Stomach (tissue), 4 donors: Measurements from ENCODE around the gene ZBTB3.

Source experiments
- POLR2A ChIP-seq, 4 donors: fragments of 450-650 bp; IDR thresholded peaks; one replicate each; pipeline ENCODE4 v1.6.1; 2016; ENCODE audit warnings: antibody characterized with exemption in 4 of 4, control low read depth in 2 of 4, mild to moderate bottlenecking in 1 of 4, moderate library complexity in 1 of 4
- POLR2AphosphoS5 ChIP-seq, 3 donors: sonication (generic); formaldehyde crosslinking; IDR thresholded peaks; one replicate each; pipeline ENCODE4 v1.6.1; 2016; ENCODE audit warnings: antibody characterized with exemption in 3 of 3
- TF ChIP-seq, protein P1 (sequence below), 7 experiments: fragments of 450-650 bp in 4 of 7; fragments of 200-600 bp in 3 of 7; sonication (generic) in 3 of 7; IDR thresholded peaks; one replicate each; pipeline ENCODE4 v1.5.1; 2016 to 2019; ENCODE audit warnings: antibody characterized with exemption in 7 of 7, control low read depth in 2 of 7, mild to moderate bottlenecking in 1 of 7

DNA sequence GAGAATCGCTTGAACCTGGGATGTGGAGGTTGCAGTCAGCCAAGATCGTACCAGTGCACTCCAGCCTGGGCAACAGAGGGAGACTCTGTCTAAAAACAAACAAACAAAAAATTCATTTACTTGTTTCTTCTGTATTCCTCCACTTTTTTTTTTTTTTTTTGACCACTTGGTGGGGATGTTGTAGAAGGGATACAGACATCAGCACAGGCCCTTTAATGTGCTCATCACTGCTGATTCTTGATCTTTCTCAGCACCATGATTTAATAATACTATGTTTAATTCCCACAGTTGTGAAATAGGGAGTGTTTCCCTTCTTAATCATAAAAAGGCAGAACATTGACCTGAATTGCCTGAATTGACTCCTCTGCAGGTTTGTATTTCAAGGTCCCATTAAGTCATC lies 21.1 kb downstream of the ZBTB3 start:
- TF ChIP-seq, protein P1, sequence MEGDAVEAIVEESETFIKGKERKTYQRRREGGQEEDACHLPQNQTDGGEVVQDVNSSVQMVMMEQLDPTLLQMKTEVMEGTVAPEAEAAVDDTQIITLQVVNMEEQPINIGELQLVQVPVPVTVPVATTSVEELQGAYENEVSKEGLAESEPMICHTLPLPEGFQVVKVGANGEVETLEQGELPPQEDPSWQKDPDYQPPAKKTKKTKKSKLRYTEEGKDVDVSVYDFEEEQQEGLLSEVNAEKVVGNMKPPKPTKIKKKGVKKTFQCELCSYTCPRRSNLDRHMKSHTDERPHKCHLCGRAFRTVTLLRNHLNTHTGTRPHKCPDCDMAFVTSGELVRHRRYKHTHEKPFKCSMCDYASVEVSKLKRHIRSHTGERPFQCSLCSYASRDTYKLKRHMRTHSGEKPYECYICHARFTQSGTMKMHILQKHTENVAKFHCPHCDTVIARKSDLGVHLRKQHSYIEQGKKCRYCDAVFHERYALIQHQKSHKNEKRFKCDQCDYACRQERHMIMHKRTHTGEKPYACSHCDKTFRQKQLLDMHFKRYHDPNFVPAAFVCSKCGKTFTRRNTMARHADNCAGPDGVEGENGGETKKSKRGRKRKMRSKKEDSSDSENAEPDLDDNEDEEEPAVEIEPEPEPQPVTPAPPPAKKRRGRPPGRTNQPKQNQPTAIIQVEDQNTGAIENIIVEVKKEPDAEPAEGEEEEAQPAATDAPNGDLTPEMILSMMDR (IDR thresholded peaks at IDR 0.05) = no peak
- TF ChIP-seq POLR2AphosphoS5 (IDR thresholded peaks at IDR 0.05) (no peak), POLR2A (IDR thresholded peaks at IDR 0.05) (no peak)
